ENCODE data around the gene RNF166.

Gene RNF166

DNA sequence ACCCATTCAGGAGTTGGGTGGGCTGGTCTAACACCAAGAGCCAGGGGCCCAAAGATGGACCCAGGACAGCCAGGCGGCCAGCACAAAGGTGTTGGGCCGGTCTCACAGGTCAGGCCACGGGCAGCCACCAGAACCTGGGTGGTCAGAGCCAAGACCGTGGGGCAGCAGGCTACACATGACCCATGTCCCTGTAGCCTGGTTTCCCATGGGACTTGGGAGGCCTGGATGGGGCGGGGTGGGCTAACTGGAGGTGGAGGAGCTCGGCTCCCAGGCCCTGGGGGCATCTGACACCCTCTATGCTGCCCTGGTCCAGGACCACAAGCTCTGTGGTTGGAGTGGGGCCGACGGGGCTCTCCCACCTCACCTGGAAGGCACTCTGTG, 17.3 kb upstream of the RNF166 start:
- no peak for DNase-seq

- no peak for DNase-seq
Observed at GRCh38 chr16:88722784-88723506, 16.7 kb upstream of the RNF166 start.

GRCh38 chr16:88721815-88722755, 15.9 kb upstream of the RNF166 start:
- no peak for DNase-seq

- no peak for DNase-seq
Observed at GRCh38 chr16:88721236-88721635, 15.0 kb upstream of the RNF166 start.

GRCh38 chr16:88720396-88720970, 14.3 kb upstream of the RNF166 start:
- no peak for DNase-seq

GRCh38 chr16:88719933-88720296, 13.7 kb upstream of the RNF166 start:
- no peak for DNase-seq

GRCh38 chr16:88719267-88719932, 13.2 kb upstream of the RNF166 start:
- DNase-seq: no peak

GRCh38 chr16:88718178-88718577, 12.0 kb upstream of the RNF166 start:
- no peak for DNase-seq

- no peak for DNase-seq
Observed at GRCh38 chr16:88716601-88717001, 10.4 kb upstream of the RNF166 start.

DNA sequence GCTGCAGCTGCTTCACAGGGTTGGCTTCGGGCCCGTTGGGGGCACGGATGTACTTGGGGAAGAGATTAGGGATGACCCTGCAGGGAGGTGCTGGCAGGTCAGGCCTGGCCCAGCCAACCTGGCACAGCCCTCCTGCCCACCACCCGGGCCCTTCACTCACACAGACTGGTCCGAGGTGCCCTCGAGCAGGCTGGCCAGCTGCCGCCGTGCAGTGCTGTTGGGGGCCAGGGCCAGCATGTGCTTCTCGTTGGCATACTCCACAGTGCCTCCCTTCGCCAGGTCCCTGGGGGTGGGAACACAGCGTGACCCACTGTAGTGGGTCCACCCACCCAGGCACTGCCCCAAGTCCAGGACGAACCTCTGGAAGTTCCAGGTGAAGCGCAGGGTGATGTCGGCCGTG, 10.0 kb upstream of the RNF166 start:
- no peak for DNase-seq

DNA sequence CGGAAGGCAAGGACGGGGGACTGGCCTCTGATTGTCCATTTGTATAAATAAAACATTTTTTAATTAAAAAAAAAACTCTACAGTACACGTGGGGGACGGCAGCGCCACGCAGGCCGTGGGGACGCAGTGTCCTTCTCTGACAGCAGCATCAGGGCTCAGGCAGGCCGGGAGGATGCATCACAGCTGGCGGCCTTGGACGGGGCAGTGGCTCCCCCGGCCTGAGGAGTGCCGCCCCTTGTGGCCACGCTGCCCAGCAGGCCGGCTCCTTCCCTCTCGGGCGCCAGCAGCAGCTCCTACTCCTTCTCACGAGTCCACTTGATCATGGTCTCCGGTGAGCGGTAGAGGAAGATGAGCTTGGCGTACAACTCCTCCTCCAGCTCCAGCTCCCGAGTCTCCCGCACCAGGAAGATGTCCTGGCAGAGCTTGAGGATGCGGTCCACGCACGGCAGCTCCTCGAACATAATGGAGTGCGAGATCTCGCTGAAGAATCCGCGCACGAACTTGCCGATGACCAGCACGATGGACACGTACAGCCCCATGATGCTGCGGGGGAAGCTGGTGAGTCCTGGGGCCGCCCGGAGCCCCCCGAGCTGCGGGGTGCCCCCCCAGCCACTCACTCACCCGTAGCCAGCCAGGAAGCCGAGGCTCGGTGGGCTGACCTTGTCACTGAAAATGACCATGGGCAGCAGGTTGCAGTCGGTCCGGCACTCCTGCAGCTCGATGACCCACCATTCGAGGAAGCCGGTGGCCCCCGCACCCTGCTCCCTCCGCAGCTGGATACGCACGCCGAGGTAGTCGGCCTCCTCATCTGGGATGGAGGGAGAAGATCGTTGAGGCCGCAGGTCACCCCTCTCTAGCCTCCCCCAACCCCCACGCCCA, 9.3 kb upstream of the RNF166 start:
- DNase-seq: no peak

DNA sequence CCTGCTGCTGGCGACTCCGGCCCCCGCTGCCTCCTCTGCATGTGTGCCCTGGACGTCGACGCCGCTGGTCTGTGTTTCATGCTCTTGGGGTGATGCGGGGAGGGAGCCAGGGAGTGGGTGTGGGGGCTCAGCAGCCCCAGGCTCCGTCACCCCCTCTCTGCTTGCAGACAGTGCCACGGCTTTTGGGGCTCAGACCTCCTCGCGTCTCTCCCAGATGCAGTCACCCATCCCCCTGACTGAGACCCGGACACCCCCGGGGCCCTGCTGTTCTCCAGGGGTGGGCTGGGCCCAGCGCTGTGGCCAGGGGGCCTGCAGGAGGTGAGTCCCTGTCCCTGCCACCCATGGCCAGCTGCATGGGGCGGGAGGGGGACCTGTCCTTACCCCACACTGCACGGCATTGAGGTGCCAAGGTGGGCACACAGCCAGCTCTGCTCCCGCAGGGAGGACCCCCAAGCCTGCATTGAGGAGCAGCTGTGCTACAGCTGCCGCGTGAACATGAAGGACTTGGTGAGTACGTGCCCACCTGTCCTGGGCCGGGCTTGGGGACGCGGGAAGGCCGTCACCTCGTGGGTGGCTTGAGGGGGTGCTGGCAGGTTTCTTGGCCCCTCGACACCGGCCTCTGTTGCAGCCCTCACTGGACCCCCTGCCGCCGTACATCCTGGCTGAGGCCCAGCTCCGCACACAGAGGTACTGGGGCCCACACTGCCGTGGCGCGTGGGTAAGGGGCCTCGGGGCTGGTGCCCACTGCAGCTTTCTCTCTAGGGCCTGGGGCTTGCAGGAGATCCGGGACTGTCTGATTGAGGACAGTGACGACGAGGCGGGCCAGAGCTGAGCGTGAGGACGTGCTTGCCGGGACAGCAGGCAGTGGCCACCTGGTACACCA, 8.5 kb upstream of the RNF166 start:
- no peak for DNase-seq

DNA sequence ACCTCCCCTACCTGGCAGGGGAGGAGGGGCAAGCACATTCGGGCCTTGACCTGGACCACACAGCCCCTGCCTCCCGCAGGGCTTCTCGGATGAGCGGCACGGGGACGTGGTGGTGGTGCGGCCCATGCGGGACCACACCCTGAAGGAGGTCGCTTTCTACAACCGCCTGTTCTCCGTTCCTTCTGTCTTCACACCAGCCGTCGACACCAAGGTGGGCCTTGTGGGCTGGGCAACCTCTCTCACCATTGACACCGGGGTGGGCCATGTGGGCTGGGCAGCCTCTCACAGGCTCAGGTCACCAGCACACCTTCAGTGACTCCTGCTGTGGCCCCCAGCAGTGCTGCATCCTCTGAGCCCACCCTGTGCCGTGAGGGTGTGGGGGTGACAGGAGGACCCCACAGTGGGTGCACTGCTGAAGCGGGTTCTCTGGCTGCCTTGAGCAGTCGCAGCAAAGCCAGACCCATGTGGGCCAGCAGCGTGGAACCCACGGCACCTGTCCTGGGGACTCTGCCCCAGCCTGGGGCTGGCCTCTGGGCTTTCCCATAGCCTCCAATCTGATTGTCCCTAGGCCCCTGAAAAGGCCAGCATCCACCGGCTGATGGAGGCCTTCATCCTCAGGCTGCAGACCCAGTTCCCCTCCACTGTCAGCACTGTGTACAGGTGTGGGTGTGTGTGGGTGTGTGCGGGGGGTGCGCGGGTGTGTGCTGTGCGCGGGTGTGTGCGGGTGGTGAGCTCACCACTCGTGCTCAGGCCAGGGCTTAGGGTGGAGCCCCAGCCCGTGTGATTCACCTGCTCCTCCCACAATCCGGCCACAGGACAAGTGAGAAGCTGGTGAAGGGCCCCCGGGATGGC, 7.6 kb upstream of the RNF166 start:
- no peak for DNase-seq

DNA sequence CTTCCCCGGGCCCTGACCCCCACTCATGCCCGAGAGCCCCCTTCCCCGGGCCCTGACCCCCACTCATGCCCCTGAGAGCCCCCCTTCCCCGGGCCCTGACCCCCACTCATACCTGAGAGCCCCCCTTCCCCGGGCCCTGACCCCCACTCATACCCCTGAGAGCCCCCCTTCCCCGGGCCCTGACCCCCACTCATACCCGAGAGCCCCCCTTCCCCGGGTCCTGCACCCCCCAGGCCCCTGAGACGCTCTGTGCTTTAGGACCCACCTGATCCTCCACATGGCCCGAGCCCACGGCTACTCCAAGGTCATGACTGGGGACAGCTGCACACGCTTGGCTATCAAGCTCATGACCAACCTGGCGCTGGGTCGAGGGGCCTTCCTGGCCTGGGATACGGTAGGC, 6.8 kb upstream of the RNF166 start:
- DNase-seq: no peak

- no peak for DNase-seq
Observed at GRCh38 chr16:88712362-88712979, 6.3 kb upstream of the RNF166 start.

GRCh38 chr16:88711750-88712340, 5.6 kb upstream of the RNF166 start:
- DNase-seq: no peak

- DNase-seq: no peak
Observed at GRCh38 chr16:88710556-88710955, 4.3 kb upstream of the RNF166 start.

GRCh38 chr16:88706965-88707826, 988 bp upstream of the RNF166 start:
- no peak for DNase-seq
